K562 (cell line): ENCODE data around the gene DNAJC18. TPM values are rescaled to one million over a fixed set of nuclear protein-coding genes. Genes with fewer than 3 reads are reported as not detected.

ENCODE experiments used
- ATAC-seq: fragments of 200-7000 bp; cut with Tn5 transposase; 3 replicates; pipeline ENCODE4 v1.9.1; 2020; ENCODE audit warnings: moderate library complexity
- BruUV-seq: library from RNA; stranded (reverse); fragments of 400-500 nt; replicated peaks from 2 replicates; lab custom pipeline; 2021; lab: Mats Ljungman, UMichigan
- CTCF ChIA-PET: fragments of 300-600 bp; formaldehyde crosslinking; extraction: SDS; loops from one replicate; lab custom pipeline; 2021; ENCODE audit warnings: low intra/inter-chr PET ratio; lab: Yijun Ruan, JAX
- POLR2A ChIA-PET: fragments of 300-600, 350-650 bp; sonication (Branson Sonifier 250); formaldehyde crosslinking; extraction: SDS; loops from one replicate; lab custom pipeline; 2021; ENCODE audit warnings: antibody characterized with exemption, inconsistent platforms; lab: Yijun Ruan, JAX
- DNase-seq, 4 experiments: peaks; one replicate each; pipeline versions ENCODE4 v3.0.0 to v3.0.0-alpha.2; 2011 to 2018; ENCODE audit warnings: low spot score in 3 of 4, mixed read lengths in 3 of 4; ENCODE audit errors: extremely low read depth in 1 of 4
- FAIRE-seq: peaks from 2 replicates; lab custom pipeline; 2011; peaks lifted over from hg19 to GRCh38; lab: Jason Lieb, UNC
- H2AFZ ChIP-seq: 2 replicates; pipeline ENCODE4 v1.6.0; 2011; ENCODE audit warnings: low read depth, low read length, control low read depth, inconsistent platforms
- H3K27ac ChIP-seq: fragments of 200-600 bp; 3 replicates; pipeline ENCODE4 v1.8.0; 2011; ENCODE audit warnings: low read depth, mild to moderate bottlenecking, control low read depth, inconsistent platforms, low read length, moderate library complexity, mixed read lengths; ENCODE audit errors: extremely low read depth
- H3K27me3 ChIP-seq, 2 experiments: fragments of 300-600 bp in 1 of 2; 2 replicates in 1 of 2; 3 replicates in 1 of 2; pipeline versions ENCODE4 v1.6.0 to v1.8.0; 2011; ENCODE audit warnings: inconsistent platforms in 2 of 2, low read length in 2 of 2, mild to moderate bottlenecking in 1 of 2, mixed read lengths in 1 of 2, moderate library complexity in 1 of 2; ENCODE audit not compliant: control insufficient read depth in 2 of 2, insufficient read depth in 2 of 2
- H3K36me3 ChIP-seq: fragments of 300-600 bp; 3 replicates; pipeline ENCODE4 v1.8.0; 2011; ENCODE audit warnings: mild to moderate bottlenecking, low read length, inconsistent platforms; ENCODE audit not compliant: control insufficient read depth, insufficient read depth
- H3K4me1 ChIP-seq, 2 experiments: fragments of 200-600 bp in 1 of 2; replicated peaks in 1 of 2; 2 replicates in 1 of 2; 3 replicates in 1 of 2; pipeline versions ENCODE4 v1.5.1 to v1.8.0; 2011; ENCODE audit warnings: inconsistent platforms in 2 of 2, low read length in 2 of 2, mild to moderate bottlenecking in 1 of 2, mixed read lengths in 1 of 2, moderate library complexity in 1 of 2; ENCODE audit not compliant: control insufficient read depth in 2 of 2, insufficient read depth in 2 of 2
- H3K4me2 ChIP-seq: 2 replicates; pipeline ENCODE4 v1.6.1; 2011; ENCODE audit warnings: low read length, control low read depth, inconsistent platforms, mixed read lengths; ENCODE audit not compliant: insufficient read depth
- H3K4me3 ChIP-seq: fragments of 200-600 bp; sonication (generic), shearing (Covaris generic); 2 replicates; pipeline ENCODE4 v1.5.1; 2016; ENCODE audit warnings: control low read depth, inconsistent platforms
- H3K79me2 ChIP-seq: fragments of 200-600 bp; 3 replicates; pipeline ENCODE4 v1.8.0; 2011; ENCODE audit warnings: low read length, inconsistent platforms; ENCODE audit not compliant: control insufficient read depth, insufficient read depth
- H3K9ac ChIP-seq, 2 experiments: 2 replicates each; pipeline versions ENCODE4 v1.6.0 to v1.6.1; 2011; ENCODE audit warnings: low read depth in 2 of 2, low read length in 2 of 2, control low read depth in 1 of 2, inconsistent platforms in 1 of 2, mild to moderate bottlenecking in 1 of 2, mixed read lengths in 1 of 2; ENCODE audit not compliant: insufficient read depth in 1 of 2
- H3K9me1 ChIP-seq: one replicate; pipeline ENCODE4 v1.6.0; 2011; ENCODE audit warnings: inconsistent platforms, mild to moderate bottlenecking, low read length, moderate library complexity; ENCODE audit not compliant: control insufficient read depth, insufficient read depth
- H3K9me3 ChIP-seq: replicated peaks from 2 replicates; pipeline ENCODE4 v1.5.1; 2011; ENCODE audit warnings: low read depth, low read length, inconsistent platforms; ENCODE audit not compliant: control insufficient read depth, insufficient read depth
- H4K20me1 ChIP-seq: replicated peaks from 2 replicates; pipeline ENCODE4 v1.6.1; 2011; ENCODE audit warnings: low read length, inconsistent platforms, mixed read lengths; ENCODE audit not compliant: control insufficient read depth, insufficient read depth
- MCM5 ChIP-seq: fragments of 450-650 bp; IDR thresholded peaks from 2 replicates; pipeline ENCODE4 v1.6.1; 2016; ENCODE audit warnings: low read depth
- RB1 ChIP-seq: fragments of 450-650 bp; IDR thresholded peaks from 2 replicates; pipeline ENCODE4 v1.6.1; 2017; ENCODE audit warnings: low read depth, mild to moderate bottlenecking
- RBM14 ChIP-seq: fragments of 200-400 bp; formaldehyde crosslinking; IDR thresholded peaks from 2 replicates; pipeline ENCODE4 v1.6.1; 2018; ENCODE audit warnings: low read depth, mild to moderate bottlenecking, low read length, moderate library complexity, borderline replicate concordance; ENCODE audit not compliant: insufficient read depth
- ZFP1 ChIP-seq: fragments of 450-650 bp; formaldehyde crosslinking; IDR thresholded peaks from 2 replicates; pipeline ENCODE4 v1.4.0; 2020; ENCODE audit warnings: mild to moderate bottlenecking, mixed read lengths
- ZNF140 ChIP-seq: fragments of 250-450 bp; sonication (Bioruptor Pico); IDR thresholded peaks from 2 replicates; pipeline ENCODE4 v1.8.0; 2021; ENCODE audit warnings: moderate library complexity, mild to moderate bottlenecking, inconsistent platforms
- WGBS: fragments of 100-300 bp; shearing (Covaris generic); methylation state at CpG from one replicate; pipeline ENCODE4 v1.1.6; 2016; ENCODE audit warnings: low coverage, mixed read lengths; ENCODE audit not compliant: insufficient coverage; ENCODE audit errors: missing lambda C conversion rate; 5-methylcytosine and 5-hydroxymethylcytosine counted together
- in situ Hi-C: fragments of 300-500 bp; cut with MboI; formaldehyde crosslinking; loops from 4 replicates; pipeline ENCODE4 v1.15.0; 2018; ENCODE audit warnings: inconsistent platforms, mixed read lengths
- intact Hi-C: fragments of 100-400 bp; cut with micrococcal nuclease; formaldehyde crosslinking; loops from 2 replicates; pipeline ENCODE4 v1.14.2; 2022
- polyA plus RNA-seq, 8 experiments: library from polyadenylated mRNA; depleted of rRNA in 4 of 8; stranded (reverse) in 5 of 8; unstranded in 3 of 8; fragments of >200 nt; fragmentation: Nextera tagmentation in 2 of 8; fragmentation: Illumina TruSeq in 1 of 8; extraction: Ambion mirVana in 2 of 8; extraction: Trizol in 1 of 8; gene quantifications; 2 replicates each; pipeline versions ENCODE4 v1.2.1 to v1.2.3, GENCODE V29; 2011 to 2014; ENCODE audit warnings: inconsistent platforms in 1 of 8, missing spikeins in 1 of 8
- total RNA-seq, 7 experiments: library from RNA; depleted of rRNA in 6 of 7; stranded (reverse); fragments of >200 nt in 6 of 7; fragmentation: Illumina TruSeq in 2 of 7; extraction: Trizol in 2 of 7; gene quantifications; 2 replicates each; pipeline versions ENCODE4 v1.2.1 to v1.2.3, GENCODE V29; 2011 to 2021; ENCODE audit warnings: low replicate concordance in 1 of 7
- TF ChIP-seq, protein P1 (sequence below), 2 experiments: fragments of 450-650 bp; IDR thresholded peaks; 2 replicates each; pipeline ENCODE4 v1.6.1; 2016; ENCODE audit warnings: mild to moderate bottlenecking in 2 of 2, borderline replicate concordance in 1 of 2, low read depth in 1 of 2, moderate library complexity in 1 of 2
- TF ChIP-seq, protein P2 (sequence below): fragments of 250-450 bp; sonication (Bioruptor Pico); IDR thresholded peaks from 2 replicates; pipeline ENCODE4 v1.8.0; 2022; ENCODE audit warnings: inconsistent platforms
- TF ChIP-seq, protein P3 (sequence below), 2 experiments: fragments of 150-350 bp in 1 of 2; IDR thresholded peaks; 2 replicates each; pipeline ENCODE4 v1.6.1; 2012 to 2016; ENCODE audit warnings: low read depth in 2 of 2, low read length in 2 of 2, mild to moderate bottlenecking in 1 of 2, moderate library complexity in 1 of 2

The DNAJC18 gene
- total and polyA plus RNA-seq, 9 of the 15 experiments (the other 6 are each of a cell fraction or from before 2014, with no cell fraction given) = 1.5 to 13.3 (median 7.5) TPM

DNA sequence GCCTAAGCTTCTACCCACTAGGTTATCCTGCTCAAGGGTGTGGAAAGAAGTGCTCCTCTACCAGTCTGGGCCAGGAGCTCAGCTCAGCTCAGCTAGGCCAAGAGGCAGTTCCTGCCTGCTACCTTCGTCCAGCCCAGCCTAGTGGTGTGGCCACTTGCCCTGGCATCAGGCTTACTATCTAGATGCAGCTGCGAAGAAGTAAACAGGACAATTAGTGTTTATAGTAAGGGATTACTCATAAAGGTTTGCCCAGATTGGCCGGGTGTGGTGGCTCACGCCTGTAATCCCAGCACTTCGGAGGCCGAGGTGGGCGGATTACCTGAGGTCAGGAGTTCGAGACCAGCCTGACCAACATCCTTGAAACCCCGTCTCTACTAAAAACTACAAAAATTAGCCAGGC is 22.7 kb downstream of the DNAJC18 start:
- no peaks in the 10 kb centered on the region for H3K79me2 ChIP-seq
- intact Hi-C loops = loop anchor here (5.0 kb wide), 1 partner anchor 129 kb away; no protein-coding TSS in a partner anchor
- H3K9me1 ChIP-seq = no peaks in the 10 kb centered on the region
- no peaks in the 10 kb centered on the region for H3K36me3 ChIP-seq
- peaks cover 4 to 13% of the 10 kb centered on the region in 2 experiments for H3K4me1 ChIP-seq
- in situ Hi-C loops = loop anchor here (10.0 kb wide), 1 partner anchor 348 kb away; no protein-coding TSS in a partner anchor
- TF ChIP-seq, protein P1, sequence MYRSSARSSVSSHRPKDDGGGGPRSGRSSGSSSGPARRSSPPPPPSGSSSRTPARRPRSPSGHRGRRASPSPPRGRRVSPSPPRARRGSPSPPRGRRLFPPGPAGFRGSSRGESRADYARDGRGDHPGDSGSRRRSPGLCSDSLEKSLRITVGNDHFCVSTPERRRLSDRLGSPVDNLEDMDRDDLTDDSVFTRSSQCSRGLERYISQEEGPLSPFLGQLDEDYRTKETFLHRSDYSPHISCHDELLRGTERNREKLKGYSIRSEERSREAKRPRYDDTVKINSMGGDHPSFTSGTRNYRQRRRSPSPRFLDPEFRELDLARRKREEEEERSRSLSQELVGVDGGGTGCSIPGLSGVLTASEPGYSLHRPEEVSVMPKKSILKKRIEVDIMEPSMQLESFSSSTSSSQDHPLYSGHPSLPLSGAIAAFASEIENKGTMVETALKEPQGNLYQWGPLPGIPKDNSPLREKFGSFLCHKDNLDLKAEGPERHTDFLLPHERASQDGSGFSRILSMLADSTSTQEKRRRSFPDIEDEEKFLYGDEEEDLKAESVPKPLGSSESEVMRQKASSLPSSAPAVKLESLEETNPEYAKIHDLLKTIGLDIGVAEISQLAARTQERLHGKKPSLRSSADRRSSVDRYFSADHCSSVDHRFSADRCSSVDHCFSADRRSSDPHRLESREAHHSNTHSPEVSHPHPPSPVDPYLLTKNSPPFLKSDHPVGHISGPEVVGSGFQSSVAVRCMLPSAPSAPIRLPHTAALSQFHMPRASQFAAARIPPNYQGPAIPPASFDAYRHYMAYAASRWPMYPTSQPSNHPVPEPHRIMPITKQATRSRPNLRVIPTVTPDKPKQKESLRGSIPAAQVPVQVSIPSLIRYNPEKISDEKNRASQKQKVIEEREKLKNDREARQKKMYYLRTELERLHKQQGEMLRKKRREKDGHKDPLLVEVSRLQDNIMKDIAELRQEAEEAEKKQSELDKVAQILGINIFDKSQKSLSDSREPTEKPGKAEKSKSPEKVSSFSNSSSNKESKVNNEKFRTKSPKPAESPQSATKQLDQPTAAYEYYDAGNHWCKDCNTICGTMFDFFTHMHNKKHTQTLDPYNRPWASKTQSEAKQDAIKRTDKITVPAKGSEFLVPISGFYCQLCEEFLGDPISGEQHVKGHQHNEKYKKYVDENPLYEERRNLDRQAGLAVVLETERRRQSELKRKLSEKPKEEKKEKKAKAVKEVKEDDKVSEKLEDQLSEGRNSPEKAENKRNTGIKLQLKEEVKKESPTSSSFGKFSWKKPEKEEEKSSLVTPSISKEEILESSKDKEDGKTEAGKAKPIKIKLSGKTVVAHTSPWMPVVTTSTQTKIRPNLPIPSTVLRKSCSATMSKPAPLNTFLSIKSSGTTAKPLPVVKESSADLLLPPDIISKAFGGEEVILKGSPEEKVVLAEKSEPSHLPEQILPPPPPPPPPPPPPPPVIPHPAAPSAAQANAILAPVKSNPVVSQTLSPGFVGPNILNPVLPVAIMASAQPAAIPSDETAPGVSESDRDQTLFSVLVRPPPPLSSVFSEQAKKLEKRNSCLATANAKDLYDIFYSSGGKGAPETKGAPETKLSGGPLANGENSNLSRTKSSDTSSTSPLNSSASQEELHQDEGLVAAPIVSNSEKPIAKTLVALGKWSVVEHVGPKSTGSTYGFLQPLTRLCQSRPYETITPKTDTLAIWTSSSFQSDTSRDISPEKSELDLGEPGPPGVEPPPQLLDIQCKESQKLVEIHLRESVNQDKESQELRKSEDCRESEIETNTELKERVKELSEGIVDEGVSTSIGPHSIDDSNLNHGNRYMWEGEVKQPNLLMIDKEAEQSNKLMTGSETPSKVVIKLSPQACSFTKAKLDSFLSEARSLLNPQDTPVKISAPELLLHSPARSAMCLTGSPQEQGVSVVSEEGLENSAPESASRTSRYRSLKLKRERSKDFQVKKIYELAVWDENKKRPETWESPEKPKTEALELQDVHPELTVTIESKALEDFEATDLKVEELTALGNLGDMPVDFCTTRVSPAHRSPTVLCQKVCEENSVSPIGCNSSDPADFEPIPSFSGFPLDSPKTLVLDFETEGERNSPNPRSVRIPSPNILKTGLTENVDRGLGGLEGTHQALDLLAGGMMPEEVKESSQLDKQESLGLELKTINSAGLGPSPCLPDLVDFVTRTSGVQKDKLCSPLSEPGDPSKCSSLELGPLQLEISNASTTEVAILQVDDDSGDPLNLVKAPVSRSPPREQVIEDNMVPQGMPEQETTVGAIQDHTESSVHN (IDR thresholded peaks at IDR 0.05; ENCODE audit: borderline replicate concordance in 1 of 2, low read depth in 1 of 2) = no peak
- TF ChIP-seq, protein P2, sequence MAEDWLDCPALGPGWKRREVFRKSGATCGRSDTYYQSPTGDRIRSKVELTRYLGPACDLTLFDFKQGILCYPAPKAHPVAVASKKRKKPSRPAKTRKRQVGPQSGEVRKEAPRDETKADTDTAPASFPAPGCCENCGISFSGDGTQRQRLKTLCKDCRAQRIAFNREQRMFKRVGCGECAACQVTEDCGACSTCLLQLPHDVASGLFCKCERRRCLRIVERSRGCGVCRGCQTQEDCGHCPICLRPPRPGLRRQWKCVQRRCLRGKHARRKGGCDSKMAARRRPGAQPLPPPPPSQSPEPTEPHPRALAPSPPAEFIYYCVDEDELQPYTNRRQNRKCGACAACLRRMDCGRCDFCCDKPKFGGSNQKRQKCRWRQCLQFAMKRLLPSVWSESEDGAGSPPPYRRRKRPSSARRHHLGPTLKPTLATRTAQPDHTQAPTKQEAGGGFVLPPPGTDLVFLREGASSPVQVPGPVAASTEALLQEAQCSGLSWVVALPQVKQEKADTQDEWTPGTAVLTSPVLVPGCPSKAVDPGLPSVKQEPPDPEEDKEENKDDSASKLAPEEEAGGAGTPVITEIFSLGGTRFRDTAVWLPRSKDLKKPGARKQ (CRISPR knock-in tag) = no peak
- no peak for TF ChIP-seq RB1
- TF ChIP-seq RBM14 = no peak
- no peak for TF ChIP-seq ZNF140
- no peak for TF ChIP-seq MCM5
- TF ChIP-seq, protein P3, sequence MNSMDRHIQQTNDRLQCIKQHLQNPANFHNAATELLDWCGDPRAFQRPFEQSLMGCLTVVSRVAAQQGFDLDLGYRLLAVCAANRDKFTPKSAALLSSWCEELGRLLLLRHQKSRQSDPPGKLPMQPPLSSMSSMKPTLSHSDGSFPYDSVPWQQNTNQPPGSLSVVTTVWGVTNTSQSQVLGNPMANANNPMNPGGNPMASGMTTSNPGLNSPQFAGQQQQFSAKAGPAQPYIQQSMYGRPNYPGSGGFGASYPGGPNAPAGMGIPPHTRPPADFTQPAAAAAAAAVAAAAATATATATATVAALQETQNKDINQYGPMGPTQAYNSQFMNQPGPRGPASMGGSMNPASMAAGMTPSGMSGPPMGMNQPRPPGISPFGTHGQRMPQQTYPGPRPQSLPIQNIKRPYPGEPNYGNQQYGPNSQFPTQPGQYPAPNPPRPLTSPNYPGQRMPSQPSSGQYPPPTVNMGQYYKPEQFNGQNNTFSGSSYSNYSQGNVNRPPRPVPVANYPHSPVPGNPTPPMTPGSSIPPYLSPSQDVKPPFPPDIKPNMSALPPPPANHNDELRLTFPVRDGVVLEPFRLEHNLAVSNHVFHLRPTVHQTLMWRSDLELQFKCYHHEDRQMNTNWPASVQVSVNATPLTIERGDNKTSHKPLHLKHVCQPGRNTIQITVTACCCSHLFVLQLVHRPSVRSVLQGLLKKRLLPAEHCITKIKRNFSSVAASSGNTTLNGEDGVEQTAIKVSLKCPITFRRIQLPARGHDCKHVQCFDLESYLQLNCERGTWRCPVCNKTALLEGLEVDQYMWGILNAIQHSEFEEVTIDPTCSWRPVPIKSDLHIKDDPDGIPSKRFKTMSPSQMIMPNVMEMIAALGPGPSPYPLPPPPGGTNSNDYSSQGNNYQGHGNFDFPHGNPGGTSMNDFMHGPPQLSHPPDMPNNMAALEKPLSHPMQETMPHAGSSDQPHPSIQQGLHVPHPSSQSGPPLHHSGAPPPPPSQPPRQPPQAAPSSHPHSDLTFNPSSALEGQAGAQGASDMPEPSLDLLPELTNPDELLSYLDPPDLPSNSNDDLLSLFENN (IDR thresholded peaks at IDR 0.05; ENCODE audit: low read depth in 2 of 2, low read length in 2 of 2) = no peak
- TF ChIP-seq ZFP1 (CRISPR knock-in tag) = no peak
- TF ChIP-seq, all 486 proteins: peak for 0
- Histone ChIP-seq H3K4me2 (no peak overlapping the region), H2AFZ (no peak overlapping the region), H3K9me3 (no peaks in the 10 kb centered on the region), H4K20me1 (no peaks in the 10 kb centered on the region), H3K27ac (no peak overlapping the region), H3K27me3 (no peaks in the 10 kb centered on the region), H3K9ac (0 out of 4 replicates have a peak overlapping the region, but pooled peaks of 1 of the 2 experiments have one; percentile 0), H3K4me3 (no peak overlapping the region)
- ATAC-seq = peak; percentile 26; the same call in 2 of the 3 replicates
- CTCF ChIA-PET = no interaction called here
- BruUV-seq = no TSS peak
- WGBS = 76% methylated on average over 9 of the region's 9 CpGs
- no peak for DNase-seq
- POLR2A ChIA-PET = interaction anchor here (0.7 to 1.9 kb wide), 2 partner anchors 23 to 73 kb away, joined by 3 to 6 read pairs; partner anchors contain the start of gene DNAJC18
- FAIRE-seq = no peak
